Measurements from ENCODE around the gene PTPN13.

DNA sequence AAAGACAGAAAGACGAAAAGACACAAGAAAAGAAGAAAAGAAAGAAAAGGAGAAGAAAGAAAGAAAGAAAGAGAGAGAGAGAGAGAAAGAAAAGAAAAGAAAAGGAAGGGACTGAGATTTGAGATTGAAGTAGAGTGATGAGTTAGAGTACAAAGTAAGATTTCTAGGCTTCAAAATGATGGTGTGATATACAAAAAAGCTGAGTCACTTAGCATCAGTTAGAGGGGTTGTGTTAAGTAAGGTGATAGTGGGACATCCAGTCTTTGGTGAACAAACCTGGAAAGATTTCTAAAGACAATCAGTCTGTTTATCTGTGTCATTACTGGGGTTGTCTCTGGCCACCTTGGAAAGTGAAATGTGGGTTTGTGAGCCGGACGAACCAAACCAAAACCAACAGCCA is 241.6 kb downstream of the PTPN13 start:
- TF ChIP-seq, protein P1, sequence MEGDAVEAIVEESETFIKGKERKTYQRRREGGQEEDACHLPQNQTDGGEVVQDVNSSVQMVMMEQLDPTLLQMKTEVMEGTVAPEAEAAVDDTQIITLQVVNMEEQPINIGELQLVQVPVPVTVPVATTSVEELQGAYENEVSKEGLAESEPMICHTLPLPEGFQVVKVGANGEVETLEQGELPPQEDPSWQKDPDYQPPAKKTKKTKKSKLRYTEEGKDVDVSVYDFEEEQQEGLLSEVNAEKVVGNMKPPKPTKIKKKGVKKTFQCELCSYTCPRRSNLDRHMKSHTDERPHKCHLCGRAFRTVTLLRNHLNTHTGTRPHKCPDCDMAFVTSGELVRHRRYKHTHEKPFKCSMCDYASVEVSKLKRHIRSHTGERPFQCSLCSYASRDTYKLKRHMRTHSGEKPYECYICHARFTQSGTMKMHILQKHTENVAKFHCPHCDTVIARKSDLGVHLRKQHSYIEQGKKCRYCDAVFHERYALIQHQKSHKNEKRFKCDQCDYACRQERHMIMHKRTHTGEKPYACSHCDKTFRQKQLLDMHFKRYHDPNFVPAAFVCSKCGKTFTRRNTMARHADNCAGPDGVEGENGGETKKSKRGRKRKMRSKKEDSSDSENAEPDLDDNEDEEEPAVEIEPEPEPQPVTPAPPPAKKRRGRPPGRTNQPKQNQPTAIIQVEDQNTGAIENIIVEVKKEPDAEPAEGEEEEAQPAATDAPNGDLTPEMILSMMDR (conservative IDR thresholded peaks at IDR 0.05; ENCODE audit: low read length): no peak
- no peak for TF ChIP-seq EZH2phosphoT487 (IDR thresholded peaks at IDR 0.05; ENCODE audit: borderline replicate concordance)

Measured in Loucy (cell line).